B cell (primary cell): Measurements from ENCODE around the gene DLG2. TPM values are rescaled to one million over a fixed set of nuclear protein-coding genes. Genes with fewer than 3 reads are reported as not detected.

Experiments
- ATAC-seq: fragments of 200-7000 bp; cut with Tn5 transposase; one replicate; pipeline ENCODE4 v1.10.0; 2021; ENCODE audit warnings: low read depth, mild to moderate bottlenecking, moderate number of reproducible peaks, moderate library complexity
- CTCF ChIA-PET: fragments of 350-600 bp; sonication (Branson Sonifier 250); formaldehyde crosslinking; loops from one replicate; lab custom pipeline; 2021; ENCODE audit warnings: antibody characterized with exemption, inconsistent platforms; lab: Charles Lee
- POLR2A ChIA-PET: fragments of 350-600 bp; sonication (Branson Sonifier 250); formaldehyde crosslinking; loops from one replicate; lab custom pipeline; 2021; ENCODE audit warnings: antibody characterized with exemption; lab: Charles Lee
- DNase-seq: peaks from one replicate; pipeline ENCODE4 v3.0.0; 2013
- H2AFZ ChIP-seq: 2 replicates; pipeline ENCODE4 v1.6.1; 2012; ENCODE audit warnings: mild to moderate bottlenecking, low read depth, low read length; ENCODE audit not compliant: insufficient read depth, poor library complexity, severe bottlenecking
- H3K27ac ChIP-seq, 2 donors: 1 replicate in 1 of 2; 2 replicates in 1 of 2; pipeline ENCODE4 v1.5.1; 2012 to 2013; ENCODE audit warnings: low read length in 2 of 2, mild to moderate bottlenecking in 2 of 2, moderate library complexity in 1 of 2
- H3K27me3 ChIP-seq, 4 experiments: fragments of 200-600 bp in 1 of 4; sonication (generic) in 1 of 4; replicated peaks in 1 of 4; 1 replicate in 2 of 4; 2 replicates in 2 of 4; pipeline versions ENCODE4 v1.6.1 to v1.7.0; 2013 to 2016; ENCODE audit warnings: low read length in 3 of 4, mild to moderate bottlenecking in 2 of 4, mixed read lengths in 1 of 4, moderate library complexity in 1 of 4; ENCODE audit not compliant: insufficient read depth in 4 of 4, control insufficient read depth in 3 of 4; ENCODE audit errors: control extremely low read depth in 1 of 4
- H3K36me3 ChIP-seq, 2 experiments: replicated peaks in 1 of 2; 1 replicate in 1 of 2; 2 replicates in 1 of 2; pipeline versions ENCODE4 v1.6.1 to v1.7.1; 2013; ENCODE audit warnings: low read length in 1 of 2; ENCODE audit not compliant: insufficient read depth in 2 of 2, control insufficient read depth in 1 of 2; ENCODE audit errors: control extremely low read depth in 1 of 2, extremely low read depth in 1 of 2
- H3K4me1 ChIP-seq, 2 donors: fragments of 200-600 bp in 1 of 2; sonication (generic) in 1 of 2; 1 replicate in 1 of 2; 2 replicates in 1 of 2; pipeline versions ENCODE4 v1.5.1 to v1.6.1; 2013 to 2017; ENCODE audit warnings: low read length in 2 of 2; ENCODE audit not compliant: control insufficient read depth in 2 of 2, insufficient read depth in 2 of 2
- H3K4me2 ChIP-seq: replicated peaks from 2 replicates; pipeline ENCODE3; 2012; ENCODE audit warnings: mild to moderate bottlenecking, low read depth, low read length; ENCODE audit not compliant: poor library complexity, severe bottlenecking
- H3K4me3 ChIP-seq, 5 experiments: fragments of 200-600 bp in 1 of 5; sonication (generic) in 1 of 5; 1 replicate in 3 of 5; 2 replicates in 2 of 5; pipeline versions ENCODE4 v1.5.1 to v1.7.0; 2011 to 2016; ENCODE audit warnings: low read length in 4 of 5, mild to moderate bottlenecking in 4 of 5, low read depth in 2 of 5, control low read depth in 1 of 5, moderate library complexity in 1 of 5; ENCODE audit not compliant: insufficient read depth in 1 of 5; ENCODE audit errors: control extremely low read depth in 1 of 5, extremely low read depth in 1 of 5
- H3K79me2 ChIP-seq: fragments of 200-600 bp; sonication (generic); one replicate; pipeline ENCODE4 v1.6.0; 2016; ENCODE audit warnings: low read length; ENCODE audit not compliant: control insufficient read depth, insufficient read depth
- H3K9ac ChIP-seq: fragments of 200-600 bp; sonication (generic); 2 replicates; pipeline ENCODE4 v1.6.1; 2017; ENCODE audit warnings: mild to moderate bottlenecking, low read length, moderate library complexity
- H3K9me3 ChIP-seq, 3 donors: one replicate each; pipeline versions ENCODE4 v1.6.1 to v1.7.1; 2013; ENCODE audit warnings: low read length in 2 of 3; ENCODE audit not compliant: control insufficient read depth in 2 of 3, insufficient read depth in 1 of 3; ENCODE audit errors: control extremely low read depth in 1 of 3
- H4K20me1 ChIP-seq: 2 replicates; pipeline ENCODE4 v1.6.0; 2012; ENCODE audit warnings: mild to moderate bottlenecking, low read length; ENCODE audit not compliant: insufficient read depth, control insufficient read depth, poor library complexity, severe bottlenecking
- H3K27ac Mint-ChIP-seq: one replicate; pipeline ENCODE4 v1.8.0; 2021; ENCODE audit warnings: mixed read lengths
- H3K27me3 Mint-ChIP-seq: one replicate; pipeline ENCODE4 v1.8.0; 2021; ENCODE audit warnings: mixed read lengths
- H3K4me1 Mint-ChIP-seq: one replicate; pipeline ENCODE4 v1.8.0; 2021; ENCODE audit warnings: mixed read lengths
- H3K4me3 Mint-ChIP-seq: one replicate; pipeline ENCODE4 v1.8.0; 2021; ENCODE audit warnings: mixed read lengths
- H3K9me3 Mint-ChIP-seq: one replicate; pipeline ENCODE4 v1.8.0; 2022; ENCODE audit warnings: mixed read lengths; ENCODE audit not compliant: insufficient read depth
- EZH2 ChIP-seq: IDR thresholded peaks from 2 replicates; pipeline ENCODE4 v1.6.1; 2012; ENCODE audit warnings: borderline replicate concordance, low read depth, mild to moderate bottlenecking, moderate library complexity, low read length; ENCODE audit not compliant: insufficient read depth, poor library complexity, severe bottlenecking
- WGBS: methylation state at CpG from one replicate; pipeline ENCODE4 v1.1.5; 2013; ENCODE audit warnings: missing lambda C conversion rate; ENCODE audit not compliant: insufficient coverage; 5-methylcytosine and 5-hydroxymethylcytosine counted together
- intact Hi-C: fragments of 100-400 bp; cut with micrococcal nuclease; formaldehyde crosslinking; loops from one replicate; pipeline ENCODE4 v1.10.0; 2022
- polyA plus RNA-seq: library from polyadenylated mRNA; depleted of rRNA; stranded (reverse); fragments of >200 nt; gene quantifications from 2 replicates; pipeline ENCODE4 v1.2.3, GENCODE V29; 2012
- total RNA-seq, 2 donors: library from RNA; stranded (reverse); fragments of 120-200 nt in 1 of 2; gene quantifications; 1 replicate in 1 of 2; 2 replicates in 1 of 2; pipeline versions ENCODE4 v1.2.3 to v1.2.4, GENCODE V29; 2013 to 2022
- TF ChIP-seq, protein P1 (sequence below): fragments of 200-600 bp; IDR thresholded peaks from one replicate; pipeline ENCODE4 v1.8.0; 2022; ENCODE audit warnings: antibody characterized with exemption, mild to moderate bottlenecking

DLG2 gene
- total and polyA plus RNA-seq, 2 donors (not counting 1 experiment from before 2014, with no cell fraction given): 0.54 to 5.4 TPM

DNA sequence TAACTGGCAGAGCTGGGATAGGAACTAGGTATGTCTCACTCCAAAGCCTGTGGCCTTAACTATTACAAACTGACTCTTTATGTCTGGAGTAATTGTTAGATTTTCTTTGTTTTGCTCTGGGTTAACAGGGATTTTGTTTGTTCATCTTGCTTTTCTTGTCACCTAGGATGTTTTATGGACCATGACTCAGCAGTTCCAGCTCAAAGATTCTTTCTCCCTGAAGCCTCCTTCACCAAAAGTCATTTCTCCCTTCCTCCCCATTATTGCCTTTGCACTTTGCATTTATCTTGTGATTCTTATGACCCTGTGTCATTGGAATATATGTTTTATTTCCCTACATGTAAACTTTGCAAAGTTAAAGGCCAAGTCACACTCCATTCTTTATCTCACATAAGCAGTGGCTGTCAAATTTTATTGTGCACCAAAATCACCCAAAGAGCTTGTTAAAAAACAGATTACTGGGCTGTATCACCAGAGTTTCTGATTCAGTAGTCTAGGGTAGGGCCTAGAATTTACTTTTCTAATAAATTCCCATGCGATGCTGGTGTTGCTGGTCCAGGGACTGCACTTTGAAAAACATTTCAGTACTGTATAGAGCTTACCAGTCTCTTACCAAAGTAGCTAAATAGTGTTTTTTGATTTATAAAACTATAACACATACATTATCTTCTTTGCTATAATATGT lies 327.7 kb downstream of the DLG2 start:
- no peak overlapping the region for H3K4me3 Mint-ChIP-seq

DNA sequence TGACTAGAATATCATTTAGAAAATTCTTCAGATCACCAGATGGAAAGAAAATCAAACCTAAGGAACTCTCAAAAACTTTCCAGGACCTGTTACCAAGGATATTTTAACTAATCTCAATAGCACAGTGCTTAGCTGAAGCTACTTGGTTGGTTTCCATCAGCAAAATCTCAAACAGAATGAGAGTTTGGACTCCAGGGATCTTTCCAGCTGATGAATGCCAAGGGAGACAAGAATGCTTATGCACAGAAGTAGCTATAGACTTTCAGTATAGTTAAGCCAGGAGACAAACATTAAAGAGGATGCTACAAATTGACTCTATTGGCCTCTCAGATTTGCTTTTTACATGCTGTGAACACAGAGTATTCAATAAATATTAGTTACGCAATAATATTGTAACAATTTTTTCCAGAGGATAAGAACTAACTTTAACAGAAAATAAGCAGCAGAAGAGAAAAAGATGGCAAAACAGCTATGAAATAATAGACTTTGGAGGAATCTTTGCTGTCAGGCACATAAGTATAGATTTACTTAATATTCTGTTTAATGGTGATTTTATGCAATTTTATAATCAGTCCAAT lies 331.4 kb downstream of the DLG2 start:
- H3K27me3 Mint-ChIP-seq: no peaks in the 10 kb centered on the region
- H3K4me3 Mint-ChIP-seq: no peak overlapping the region
- no peaks in the 10 kb centered on the region for H3K27me3 ChIP-seq
- H3K4me2 ChIP-seq: no peak overlapping the region
- peaks cover 9% of the 10 kb centered on the region for H3K4me1 Mint-ChIP-seq
- no peak for DNase-seq
- ATAC-seq: no peak
- H3K27ac Mint-ChIP-seq: no peak overlapping the region
- ChIA-PET CTCF (no interaction called here), POLR2A (no interaction called here)
- no peak overlapping the region for H2AFZ ChIP-seq
- H3K4me3 ChIP-seq: no peak overlapping the region
- no peaks in the 10 kb centered on the region for H3K36me3 ChIP-seq
- H3K79me2 ChIP-seq: no peaks in the 10 kb centered on the region
- no peaks in the 10 kb centered on the region for H4K20me1 ChIP-seq
- H3K9me3 Mint-ChIP-seq: peaks cover 2% of the 10 kb centered on the region
- no peaks in the 10 kb centered on the region for H3K4me1 ChIP-seq
- no peak overlapping the region for H3K9ac ChIP-seq
- TF ChIP-seq, protein P1, sequence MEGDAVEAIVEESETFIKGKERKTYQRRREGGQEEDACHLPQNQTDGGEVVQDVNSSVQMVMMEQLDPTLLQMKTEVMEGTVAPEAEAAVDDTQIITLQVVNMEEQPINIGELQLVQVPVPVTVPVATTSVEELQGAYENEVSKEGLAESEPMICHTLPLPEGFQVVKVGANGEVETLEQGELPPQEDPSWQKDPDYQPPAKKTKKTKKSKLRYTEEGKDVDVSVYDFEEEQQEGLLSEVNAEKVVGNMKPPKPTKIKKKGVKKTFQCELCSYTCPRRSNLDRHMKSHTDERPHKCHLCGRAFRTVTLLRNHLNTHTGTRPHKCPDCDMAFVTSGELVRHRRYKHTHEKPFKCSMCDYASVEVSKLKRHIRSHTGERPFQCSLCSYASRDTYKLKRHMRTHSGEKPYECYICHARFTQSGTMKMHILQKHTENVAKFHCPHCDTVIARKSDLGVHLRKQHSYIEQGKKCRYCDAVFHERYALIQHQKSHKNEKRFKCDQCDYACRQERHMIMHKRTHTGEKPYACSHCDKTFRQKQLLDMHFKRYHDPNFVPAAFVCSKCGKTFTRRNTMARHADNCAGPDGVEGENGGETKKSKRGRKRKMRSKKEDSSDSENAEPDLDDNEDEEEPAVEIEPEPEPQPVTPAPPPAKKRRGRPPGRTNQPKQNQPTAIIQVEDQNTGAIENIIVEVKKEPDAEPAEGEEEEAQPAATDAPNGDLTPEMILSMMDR: no peak
- TF ChIP-seq EZH2: no peak
- H3K9me3 ChIP-seq: no peaks in the 10 kb centered on the region
- intact Hi-C loops: no loop called here
- no peak overlapping the region for H3K27ac ChIP-seq
- no CpG with 5 or more reads among the region's 1 CpG for WGBS

More for the DNA sequence above, 327.7 kb downstream of the DLG2 start:
- WGBS: no CpG with 5 or more reads among the region's 1 CpG
- Mint-ChIP-seq H3K27me3 (no peaks in the 10 kb centered on the region), H3K9me3 (no peaks in the 10 kb centered on the region), H3K4me1 (peaks cover 8% of the 10 kb centered on the region), H3K27ac (no peak overlapping the region)
- ATAC-seq: no peak
- H3K4me1 ChIP-seq: no peaks in the 10 kb centered on the region
- no peaks in the 10 kb centered on the region for H3K36me3 ChIP-seq
- ChIA-PET CTCF (no interaction called here), POLR2A (no interaction called here)
- no peak overlapping the region for H3K4me3 ChIP-seq
- H3K9ac ChIP-seq: no peak overlapping the region
- H3K27me3 ChIP-seq: no peaks in the 10 kb centered on the region
- H3K27ac ChIP-seq: no peak overlapping the region
- H3K79me2 ChIP-seq: no peaks in the 10 kb centered on the region
- H4K20me1 ChIP-seq: no peaks in the 10 kb centered on the region
- H3K9me3 ChIP-seq: no peaks in the 10 kb centered on the region
- no peak overlapping the region for H2AFZ ChIP-seq
- intact Hi-C loops: no loop called here
- H3K4me2 ChIP-seq: no peak overlapping the region
- no peak for DNase-seq
- no peak for TF ChIP-seq EZH2
- TF ChIP-seq, protein P1: no peak
